Endothelial cell of umbilical vein (primary cell): ENCODE measurements around the gene HSBP1. TPM values are rescaled to one million over a fixed set of nuclear protein-coding genes. Genes with fewer than 3 reads are reported as not detected.
A peak's percentile ranks its signal among the peaks of the same experiment; 100 is the strongest.

Experiments
- BruUV-seq: library from RNA; stranded (reverse); fragments of 400-500 nt; replicated peaks from 2 replicates; lab custom pipeline; 2021; lab: Mats Ljungman, UMichigan
- CTCF ChIA-PET: fragments of 300-600, 350-600 bp; sonication (Branson Sonifier 250); formaldehyde crosslinking; loops from one replicate; lab custom pipeline; 2021; ENCODE audit warnings: antibody characterized with exemption, inconsistent platforms; lab: Charles Lee
- POLR2A ChIA-PET: fragments of 300-600, 350-600 bp; sonication (Branson Sonifier 250); formaldehyde crosslinking; loops from one replicate; lab custom pipeline; 2021; ENCODE audit warnings: antibody characterized with exemption, inconsistent platforms; lab: Charles Lee
- DNase-seq: peaks from one replicate; pipeline ENCODE4 v3.0.0-alpha.2; 2011; ENCODE audit warnings: low read depth, low spot score
- FAIRE-seq: peaks from 2 replicates; lab custom pipeline; 2011; peaks lifted over from hg19 to GRCh38; lab: Jason Lieb, UNC
- H2AFZ ChIP-seq: 2 replicates; pipeline ENCODE4 v1.6.0; 2012; ENCODE audit warnings: low read depth, low read length, control low read depth, inconsistent platforms
- H3K27ac ChIP-seq: 2 replicates; pipeline ENCODE4 v1.5.1; 2011; ENCODE audit warnings: low read depth, mild to moderate bottlenecking, control low read depth, low read length, moderate library complexity; ENCODE audit not compliant: insufficient read depth
- H3K27me3 ChIP-seq, 2 experiments: 2 replicates each; pipeline versions ENCODE4 v1.6.0 to v1.6.1; 2011; ENCODE audit warnings: low read length in 2 of 2, mixed read lengths in 1 of 2; ENCODE audit not compliant: control insufficient read depth in 2 of 2, insufficient read depth in 2 of 2
- H3K36me3 ChIP-seq, 2 experiments: 2 replicates in 1 of 2; 3 replicates in 1 of 2; pipeline ENCODE4 v1.5.1; 2011; ENCODE audit warnings: low read length in 2 of 2, mild to moderate bottlenecking in 1 of 2, moderate library complexity in 1 of 2; ENCODE audit not compliant: control insufficient read depth in 2 of 2, insufficient read depth in 2 of 2; ENCODE audit errors: extremely low read depth in 1 of 2
- H3K4me1 ChIP-seq: 3 replicates; pipeline ENCODE4 v1.5.1; 2011; ENCODE audit warnings: mild to moderate bottlenecking, low read length; ENCODE audit not compliant: control insufficient read depth, insufficient read depth; ENCODE audit errors: extremely low read depth
- H3K4me2 ChIP-seq: 2 replicates; pipeline ENCODE4 v1.6.1; 2011; ENCODE audit warnings: low read length, control low read depth, mixed read lengths; ENCODE audit not compliant: insufficient read depth
- H3K4me3 ChIP-seq, 3 experiments: fragments of 200-600 bp in 1 of 3; sonication (generic), shearing (Covaris generic) in 1 of 3; replicated peaks in 1 of 3; 2 replicates each; pipeline ENCODE4 v1.5.1; 2011 to 2016; ENCODE audit warnings: control low read depth in 3 of 3, low read length in 3 of 3, mild to moderate bottlenecking in 2 of 3, inconsistent platforms in 1 of 3, low read depth in 1 of 3, moderate library complexity in 1 of 3; ENCODE audit not compliant: insufficient read depth in 1 of 3
- H3K79me2 ChIP-seq: 2 replicates; pipeline ENCODE4 v1.6.0; 2012; ENCODE audit warnings: low read length, inconsistent platforms; ENCODE audit not compliant: control insufficient read depth, insufficient read depth
- H3K9ac ChIP-seq: replicated peaks from 2 replicates; pipeline ENCODE3; 2011; ENCODE audit warnings: low read length, control low read depth; ENCODE audit not compliant: insufficient read depth; ENCODE audit errors: extremely low read depth
- H3K9me1 ChIP-seq: replicated peaks from 3 replicates; pipeline ENCODE4 v1.6.0; 2011; ENCODE audit warnings: mild to moderate bottlenecking, low read length; ENCODE audit not compliant: control insufficient read depth, insufficient read depth; ENCODE audit errors: extremely low read depth
- H3K9me3 ChIP-seq: replicated peaks from 2 replicates; pipeline ENCODE4 v1.5.1; 2012; ENCODE audit warnings: low read length, inconsistent platforms; ENCODE audit not compliant: control insufficient read depth, insufficient read depth
- H4K20me1 ChIP-seq: replicated peaks from 2 replicates; pipeline ENCODE3; 2011; ENCODE audit warnings: mild to moderate bottlenecking, low read length; ENCODE audit not compliant: control insufficient read depth, insufficient read depth; ENCODE audit errors: extremely low read depth
- CTCF ChIP-seq, 2 donors: IDR thresholded peaks; 1 replicate in 1 of 2; 2 replicates in 1 of 2; pipeline ENCODE4 v1.5.1; 2011; ENCODE audit warnings: low read length in 2 of 2, mild to moderate bottlenecking in 2 of 2, moderate library complexity in 2 of 2, control low read depth in 1 of 2, inconsistent platforms in 1 of 2, low read depth in 1 of 2; ENCODE audit not compliant: insufficient read depth in 1 of 2; ENCODE audit errors: extremely low read depth in 1 of 2
- FOS ChIP-seq: IDR thresholded peaks from 2 replicates; pipeline ENCODE4 v1.6.1; 2011; ENCODE audit warnings: mild to moderate bottlenecking, low read length, moderate library complexity, borderline replicate concordance; ENCODE audit not compliant: insufficient read depth
- GATA2 ChIP-seq: IDR thresholded peaks from 2 replicates; pipeline ENCODE4 v1.7.0; 2011; ENCODE audit warnings: low read depth, mild to moderate bottlenecking, moderate library complexity, mixed read lengths, low read length; ENCODE audit not compliant: insufficient read length, insufficient read depth
- JUN ChIP-seq: IDR thresholded peaks from 2 replicates; pipeline ENCODE4 v1.6.1; 2011; ENCODE audit warnings: borderline replicate concordance, low read depth; ENCODE audit not compliant: insufficient read length, insufficient read depth
- POLR2AphosphoS5 ChIP-seq: IDR thresholded peaks from 2 replicates; pipeline ENCODE4 v1.6.1; 2012; ENCODE audit warnings: low read depth, mild to moderate bottlenecking, control low read depth, low read length, moderate library complexity; ENCODE audit not compliant: insufficient read depth
- dilution Hi-C: fragments of 300-500 bp; cut with MboI; formaldehyde crosslinking; loops from one replicate; pipeline ENCODE4 v1.15.0; 2019; ENCODE audit warnings: low sequenced_read_pairs; ENCODE audit not compliant: extremely low pct_ligation_motif_present
- intact Hi-C: fragments of 100-400 bp; cut with micrococcal nuclease; formaldehyde crosslinking; loops from one replicate; pipeline ENCODE4 v1.10.0; 2022
- polyA plus RNA-seq, 4 experiments: library from polyadenylated mRNA; depleted of rRNA in 3 of 4; stranded (reverse) in 3 of 4; unstranded in 1 of 4; fragments of >200 nt; gene quantifications; 2 replicates each; pipeline versions ENCODE4 v1.2.1 to v1.2.3, GENCODE V29; 2011 to 2012; ENCODE audit warnings: missing spikeins in 1 of 4
- total RNA-seq: library from RNA; stranded (reverse); gene quantifications from 2 replicates; pipeline ENCODE4 v1.2.3, GENCODE V29; 2021

The HSBP1 gene
- total and polyA plus RNA-seq, 2 donors (not counting 3 experiments of a cell fraction or from before 2014, with no cell fraction given), result 40.8 to 136 TPM

- dilution Hi-C loops (no loop called here), intact Hi-C loops (no loop called here)
- ChIA-PET POLR2A (no interaction called here), CTCF (interaction anchor here (1.6 kb wide), 1 partner anchor 16 kb away, joined by 4 read pairs; no protein-coding TSS in a partner anchor)
- no peak overlapping the region for H3K4me2 ChIP-seq
- H3K27ac ChIP-seq, result no peak overlapping the region
- no TSS peak for BruUV-seq
- no peaks in the 10 kb centered on the region for H3K27me3 ChIP-seq
- H2AFZ ChIP-seq, result no peak overlapping the region
- no peaks in the 10 kb centered on the region for H3K9me1 ChIP-seq
- DNase-seq (no peak), FAIRE-seq (no peak)
- TF ChIP-seq JUN, result no peak
- H3K4me3 ChIP-seq, result no peak overlapping the region
- H3K4me1 ChIP-seq, result peaks cover 9% of the 10 kb centered on the region
- peaks cover 0 to 3% of the 10 kb centered on the region in 2 experiments for H3K36me3 ChIP-seq
- H3K9me3 ChIP-seq, result no peaks in the 10 kb centered on the region
- H3K9ac ChIP-seq, result no peak overlapping the region
- H4K20me1 ChIP-seq, result no peaks in the 10 kb centered on the region
- peaks cover 14% of the 10 kb centered on the region for H3K79me2 ChIP-seq
Observed at GRCh38 chr16:83810901-83811300, 3.1 kb downstream of the HSBP1 start.

- intact Hi-C loops (no loop called here), dilution Hi-C loops (no loop called here)
- no peaks in the 10 kb centered on the region for H3K9me3 ChIP-seq
- H3K79me2 ChIP-seq, result peaks cover 6% of the 10 kb centered on the region
- H3K36me3 ChIP-seq, result peaks cover 0 to 3% of the 10 kb centered on the region in 2 experiments
- no peak overlapping the region for H3K4me2 ChIP-seq
- H3K9me1 ChIP-seq, result no peaks in the 10 kb centered on the region
- ChIA-PET CTCF (interaction anchor here (1.1 to 1.8 kb wide), 3 partner anchors 11 to 85 kb away, joined by 3 to 5 read pairs (median 3); partner anchors contain the start of gene MLYCD), POLR2A (no interaction called here)
- TF ChIP-seq GATA2, result no peak
- peak; percentile 49 for TF ChIP-seq JUN
- TF ChIP-seq POLR2AphosphoS5, result peak; percentile 64
- peak; percentile 52 for TF ChIP-seq FOS
- no peak for TF ChIP-seq CTCF (IDR thresholded peaks at IDR 0.05; ENCODE audit: extremely low read depth in 1 of 2, insufficient read depth in 1 of 2, low read depth in 1 of 2, low read length in 2 of 2)
- DNase-seq (peak; percentile 70), FAIRE-seq (peak; percentile 53)
- no peaks in the 10 kb centered on the region for H4K20me1 ChIP-seq
- H2AFZ ChIP-seq, result no peak overlapping the region
- H3K27ac ChIP-seq, result no peak overlapping the region
- peaks cover 4% of the 10 kb centered on the region for H3K4me1 ChIP-seq
- no peak overlapping the region for H3K9ac ChIP-seq
- no TSS peak for BruUV-seq
- no peak overlapping the region for H3K4me3 ChIP-seq
- H3K27me3 ChIP-seq, result peaks cover 0 to 2% of the 10 kb centered on the region in 2 experiments
Observed at GRCh38 chr16:83813823-83814658, 6.3 kb downstream of the HSBP1 start.
